Vagina (tissue), 2 donors: Measurements from ENCODE around the gene DET1.

ENCODE experiments used
- CTCF ChIP-seq, 3 experiments: fragments of 450-650 bp in 2 of 3; fragments of 200-600 bp in 1 of 3; sonication (generic) in 1 of 3; IDR thresholded peaks; one replicate each; pipeline ENCODE4 v1.5.1; 2017 to 2019; ENCODE audit warnings: antibody characterized with exemption in 3 of 3, mild to moderate bottlenecking in 2 of 3, moderate library complexity in 2 of 3
- POLR2A ChIP-seq, 2 donors: fragments of 450-650 bp; IDR thresholded peaks; one replicate each; pipeline ENCODE4 v1.6.1; 2017; ENCODE audit warnings: antibody characterized with exemption in 2 of 2, mild to moderate bottlenecking in 2 of 2, moderate library complexity in 2 of 2
- POLR2AphosphoS5 ChIP-seq, 2 donors: sonication (generic); formaldehyde crosslinking; IDR thresholded peaks; one replicate each; pipeline ENCODE4 v1.9.0; 2017; ENCODE audit warnings: antibody characterized with exemption in 2 of 2, mild to moderate bottlenecking in 2 of 2, low read depth in 1 of 2; ENCODE audit not compliant: insufficient read depth in 1 of 2

- no peak for TF ChIP-seq CTCF (IDR thresholded peaks at IDR 0.05)
- no peak for TF ChIP-seq POLR2AphosphoS5 (IDR thresholded peaks at IDR 0.05; ENCODE audit: insufficient read depth in 1 of 2, low read depth in 1 of 2)
- TF ChIP-seq POLR2A (IDR thresholded peaks at IDR 0.05), result no peak
These were observed 61.7 kb downstream of the DET1 start for GRCh38 chr15:88484682-88485331.
